HCT116 (cell line): ENCODE data around the gene PLOD1. TPM values are rescaled to one million over a fixed set of nuclear protein-coding genes. Genes with fewer than 3 reads are reported as not detected.

Experiments used
- ATAC-seq: fragments of 200-7000 bp; cut with Tn5 transposase; 2 replicates; pipeline ENCODE4 v1.9.1; 2020; ENCODE audit warnings: mild to moderate bottlenecking, moderate library complexity
- BruUV-seq: library from RNA; stranded (reverse); fragments of 400-500 nt; replicated peaks from 2 replicates; lab custom pipeline; 2021; lab: Mats Ljungman, UMichigan
- CTCF ChIA-PET: fragments of 300-600 bp; sonication (Branson Sonifier 250); formaldehyde crosslinking; loops from one replicate; lab custom pipeline; 2021; ENCODE audit warnings: antibody characterized with exemption; lab: Charles Lee
- POLR2A ChIA-PET: fragments of 300-600, 350-600 bp; sonication (Branson Sonifier 250); formaldehyde crosslinking; loops from one replicate; lab custom pipeline; 2021; ENCODE audit warnings: antibody characterized with exemption; lab: Charles Lee
- RAD21 ChIA-PET, 2 experiments: fragments of 300-600 bp; sonication (Branson Sonifier 250); formaldehyde crosslinking; loops; one replicate each; lab custom pipeline; 2023; ENCODE audit warnings: low total read pairs in 2 of 2; ENCODE audit not compliant: uncharacterized antibody in 2 of 2, unreplicated experiment in 2 of 2, low non-redundant PET in 1 of 2; lab: Charles Lee
- DNase-seq: peaks from one replicate; pipeline ENCODE4 v3.0.0-alpha.2; 2010; ENCODE audit warnings: low read depth, low spot score
- H2AFZ ChIP-seq: fragments of 200-600 bp; shearing (Covaris generic), sonication (generic); 2 replicates; pipeline ENCODE4 v1.6.1; 2017; ENCODE audit warnings: low read depth, mixed run types, mixed read lengths, antibody characterized with exemption, low read length; ENCODE audit not compliant: poor library complexity, severe bottlenecking
- H3K27ac ChIP-seq: 2 replicates; pipeline ENCODE4 v1.5.1; 2012; ENCODE audit warnings: low read depth, low read length
- H3K27me3 ChIP-seq: fragments of 200-600 bp; sonication (generic); 2 replicates; pipeline ENCODE4 v1.6.1; 2016; ENCODE audit warnings: mixed run types, low read length, mixed read lengths; ENCODE audit not compliant: insufficient read depth
- H3K36me3 ChIP-seq, 2 experiments: fragments of 200-500 bp in 1 of 2; fragments of 200-600 bp in 1 of 2; sonication (Bioruptor generic) in 1 of 2; sonication (generic) in 1 of 2; 2 replicates each; pipeline versions ENCODE4 v1.5.1 to v1.6.1; 2014 to 2016; ENCODE audit warnings: low read length in 2 of 2, inconsistent platforms in 1 of 2, mixed read lengths in 1 of 2, mixed run types in 1 of 2; ENCODE audit not compliant: insufficient read depth in 2 of 2, control insufficient read depth in 1 of 2
- H3K4me1 ChIP-seq, 2 experiments: fragments of 200-600 bp in 1 of 2; sonication (generic) in 1 of 2; 2 replicates each; pipeline versions ENCODE4 v1.5.1 to v1.6.1; 2012 to 2017; ENCODE audit warnings: low read length in 2 of 2, inconsistent platforms in 1 of 2, mild to moderate bottlenecking in 1 of 2, mixed read lengths in 1 of 2, mixed run types in 1 of 2, moderate library complexity in 1 of 2; ENCODE audit not compliant: insufficient read depth in 2 of 2, control insufficient read depth in 1 of 2
- H3K4me2 ChIP-seq: fragments of 200-600 bp; sonication (generic); 2 replicates; pipeline ENCODE4 v1.6.1; 2017; ENCODE audit warnings: mixed run types, low read length, mixed read lengths
- H3K4me3 ChIP-seq, 2 experiments: fragments of 200-600 bp in 1 of 2; sonication (generic) in 1 of 2; replicated peaks in 1 of 2; 2 replicates each; pipeline ENCODE4 v1.5.1; 2011 to 2016; ENCODE audit warnings: low read length in 2 of 2, control low read depth in 1 of 2, low read depth in 1 of 2, mild to moderate bottlenecking in 1 of 2, mixed read lengths in 1 of 2, mixed run types in 1 of 2
- H3K79me2 ChIP-seq: fragments of 200-600 bp; sonication (generic); 2 replicates; pipeline ENCODE4 v1.6.1; 2017; ENCODE audit warnings: mild to moderate bottlenecking, mixed run types, low read length, moderate library complexity, mixed read lengths; ENCODE audit not compliant: insufficient read depth
- H3K9ac ChIP-seq: fragments of 200-600 bp; sonication (generic); 2 replicates; pipeline ENCODE4 v1.6.1; 2016; ENCODE audit warnings: low read length, mixed read lengths
- H3K9me2 ChIP-seq: fragments of 200-600 bp; sonication (generic), shearing (Covaris generic); 2 replicates; pipeline ENCODE4 v1.6.1; 2017; ENCODE audit warnings: mixed run types, mild to moderate bottlenecking, moderate library complexity; ENCODE audit not compliant: insufficient read depth
- H3K9me3 ChIP-seq, 2 experiments: fragments of 200-500 bp in 1 of 2; fragments of 200-600 bp in 1 of 2; sonication (Bioruptor generic) in 1 of 2; sonication (generic) in 1 of 2; 2 replicates each; pipeline ENCODE4 v1.6.1; 2014 to 2017; ENCODE audit warnings: low read length in 2 of 2, mixed read lengths in 2 of 2, inconsistent platforms in 1 of 2, low read depth in 1 of 2, mild to moderate bottlenecking in 1 of 2, mixed run types in 1 of 2, moderate library complexity in 1 of 2; ENCODE audit not compliant: control insufficient read depth in 1 of 2, insufficient read depth in 1 of 2
- H4K20me1 ChIP-seq: fragments of 200-600 bp; sonication (generic), shearing (Covaris generic); 2 replicates; pipeline ENCODE4 v1.6.1; 2017; ENCODE audit warnings: mixed run types, mild to moderate bottlenecking, moderate library complexity; ENCODE audit not compliant: insufficient read depth
- CTCF ChIP-seq, 3 experiments: fragments of 200-600 bp in 1 of 3; sonication (generic) in 1 of 3; IDR thresholded peaks in 2 of 3; conservative IDR thresholded peaks in 1 of 3; 2 replicates each; pipeline ENCODE4 v1.5.1; 2012 to 2017; ENCODE audit warnings: low read depth in 2 of 3, low read length in 2 of 3, antibody characterized with exemption in 1 of 3, borderline replicate concordance in 1 of 3, control low read depth in 1 of 3, mild to moderate bottlenecking in 1 of 3, mixed read lengths in 1 of 3, mixed run types in 1 of 3, moderate library complexity in 1 of 3; ENCODE audit not compliant: insufficient read depth in 1 of 3
- EGR1 ChIP-seq: IDR thresholded peaks from 2 replicates; pipeline ENCODE4 v1.6.1; 2012; ENCODE audit warnings: low read depth
- RAD21 ChIP-seq: IDR thresholded peaks from 2 replicates; pipeline ENCODE4 v1.6.1; 2012; ENCODE audit warnings: low read depth, mild to moderate bottlenecking
- TCF7L2 ChIP-seq: IDR thresholded peaks from 2 replicates; pipeline ENCODE4 v1.7.0; 2011; ENCODE audit warnings: borderline replicate concordance, inconsistent platforms; ENCODE audit not compliant: insufficient read depth, insufficient read length; ENCODE audit errors: extremely low read depth
- YY1 ChIP-seq: IDR thresholded peaks from 2 replicates; pipeline ENCODE4 v1.6.1; 2011; ENCODE audit warnings: low read length, low read depth, moderate library complexity, mild to moderate bottlenecking; ENCODE audit not compliant: insufficient replicate concordance; ENCODE audit errors: extremely low read depth
- ZFX ChIP-seq: fragments of 450-650 bp; IDR thresholded peaks from 2 replicates; pipeline ENCODE4 v1.6.1; 2017
- intact Hi-C: fragments of 100-400 bp; cut with micrococcal nuclease; formaldehyde crosslinking; loops from 2 replicates; pipeline ENCODE4 v1.10.0; 2022
- total RNA-seq: library from RNA; stranded (reverse); gene quantifications from one replicate; pipeline ENCODE4 v1.2.1, GENCODE V29; 2021; ENCODE audit not compliant: unreplicated experiment
- TF ChIP-seq, protein P1 (sequence below): IDR thresholded peaks from 2 replicates; pipeline ENCODE4 v1.6.1; 2012
- TF ChIP-seq, protein P2 (sequence below): IDR thresholded peaks from 2 replicates; pipeline ENCODE4 v1.6.1; 2011; ENCODE audit warnings: mild to moderate bottlenecking, low read length, moderate library complexity; ENCODE audit not compliant: insufficient replicate concordance; ENCODE audit errors: extremely low read depth

Gene PLOD1
- total RNA-seq, 1 experiment from 2014 or later: 175 TPM

DNA sequence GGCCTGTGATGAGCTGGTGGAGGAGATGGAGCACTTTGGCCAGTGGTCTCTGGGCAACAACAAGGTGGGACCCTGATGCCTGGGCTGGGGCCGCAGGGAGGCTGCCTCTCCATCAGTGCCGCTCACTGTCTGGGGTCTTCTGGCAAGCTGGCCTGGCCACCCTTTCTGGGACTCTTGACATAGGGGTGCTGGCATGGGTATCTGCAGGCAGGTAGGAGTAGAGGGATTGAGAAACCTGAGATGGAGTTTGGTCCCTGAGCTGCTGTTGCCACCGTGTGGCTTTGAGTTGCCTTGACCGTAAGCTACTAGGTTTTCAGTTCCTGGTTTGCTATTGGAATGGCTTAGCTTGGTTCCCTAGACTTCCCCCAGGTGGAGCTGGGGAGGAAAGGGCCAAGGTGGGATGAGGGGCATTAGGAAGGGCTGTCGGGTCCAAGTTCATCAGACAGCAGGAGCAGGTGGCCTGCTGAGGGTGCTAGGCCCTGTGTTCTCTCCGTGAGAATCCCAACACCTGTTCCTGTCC is 32.6 kb downstream of the PLOD1 start:
- ChIA-PET POLR2A (interaction anchor here (0.9 to 3.7 kb wide), 2 partner anchors 51 to 58 kb away, joined by 3 to 62 read pairs; no protein-coding TSS in a partner anchor), CTCF (interaction anchor here (0.7 to 1.3 kb wide), 6 partner anchors 13 to 129 kb away, joined by 3 to 23 read pairs (median 4); no protein-coding TSS in a partner anchor), RAD21 (interaction anchor here (0.7 to 1.0 kb wide), 5 partner anchors 13 to 87 kb away, joined by 3 to 7 read pairs (median 5); partner anchors contain the start of gene MFN2 (in 1 of the 2))
- H3K9me2 ChIP-seq: no peaks in the 10 kb centered on the region
- ATAC-seq: peak; percentile 87
- no peak overlapping the region for H3K9ac ChIP-seq
- BruUV-seq: no TSS peak
- no peaks in the 10 kb centered on the region for H3K79me2 ChIP-seq
- H3K9me3 ChIP-seq: no peaks in the 10 kb centered on the region
- no peak overlapping the region for H3K4me2 ChIP-seq
- H3K4me3 ChIP-seq: no peak overlapping the region
- DNase-seq: peak; percentile 54
- no peak overlapping the region for H2AFZ ChIP-seq
- TF ChIP-seq CTCF (IDR thresholded peaks at IDR 0.05 in 2 of 3, conservative IDR thresholded peaks at IDR 0.05 in 1 of 3; ENCODE audit: borderline replicate concordance in 1 of 3, insufficient read depth in 1 of 3, low read depth in 2 of 3, low read length in 2 of 3) (peak; percentile 52 to 59 (median 53); a peak in 5 of 6 replicates), TCF7L2 (no peak), ZFX (no peak), EGR1 (no peak), RAD21 (peak; percentile 68), YY1 (no peak)
- TF ChIP-seq, protein P1, sequence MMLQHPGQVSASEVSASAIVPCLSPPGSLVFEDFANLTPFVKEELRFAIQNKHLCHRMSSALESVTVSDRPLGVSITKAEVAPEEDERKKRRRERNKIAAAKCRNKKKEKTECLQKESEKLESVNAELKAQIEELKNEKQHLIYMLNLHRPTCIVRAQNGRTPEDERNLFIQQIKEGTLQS: no peak
- TF ChIP-seq, protein P2, sequence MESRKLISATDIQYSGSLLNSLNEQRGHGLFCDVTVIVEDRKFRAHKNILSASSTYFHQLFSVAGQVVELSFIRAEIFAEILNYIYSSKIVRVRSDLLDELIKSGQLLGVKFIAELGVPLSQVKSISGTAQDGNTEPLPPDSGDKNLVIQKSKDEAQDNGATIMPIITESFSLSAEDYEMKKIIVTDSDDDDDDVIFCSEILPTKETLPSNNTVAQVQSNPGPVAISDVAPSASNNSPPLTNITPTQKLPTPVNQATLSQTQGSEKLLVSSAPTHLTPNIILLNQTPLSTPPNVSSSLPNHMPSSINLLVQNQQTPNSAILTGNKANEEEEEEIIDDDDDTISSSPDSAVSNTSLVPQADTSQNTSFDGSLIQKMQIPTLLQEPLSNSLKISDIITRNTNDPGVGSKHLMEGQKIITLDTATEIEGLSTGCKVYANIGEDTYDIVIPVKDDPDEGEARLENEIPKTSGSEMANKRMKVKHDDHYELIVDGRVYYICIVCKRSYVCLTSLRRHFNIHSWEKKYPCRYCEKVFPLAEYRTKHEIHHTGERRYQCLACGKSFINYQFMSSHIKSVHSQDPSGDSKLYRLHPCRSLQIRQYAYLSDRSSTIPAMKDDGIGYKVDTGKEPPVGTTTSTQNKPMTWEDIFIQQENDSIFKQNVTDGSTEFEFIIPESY: no peak
- peaks cover 37 to 49% of the 10 kb centered on the region in 2 experiments; a peak in 3 of 4 replicates for H3K36me3 ChIP-seq
- no peak overlapping the region; the same call in 1 of the 2 replicates for H3K27ac ChIP-seq
- H3K4me1 ChIP-seq: no peaks in the 10 kb centered on the region
- no peaks in the 10 kb centered on the region for H3K27me3 ChIP-seq
- intact Hi-C loops: loop anchor here (1.0 to 5.0 kb wide), 3 partner anchors 58 to 129 kb away; no protein-coding TSS in a partner anchor
- no peaks in the 10 kb centered on the region for H4K20me1 ChIP-seq
